Effector CD4-positive, alpha-beta T cell (primary cell): ENCODE measurements around the gene KRTAP5-4.
"Not testable (repeated sequence)": the region's sequence is repeated elsewhere in the genome, so short reads cannot be mapped to it uniquely, and the experiment has no call there.

Source experiments
- DNase-seq: peaks from one replicate; pipeline ENCODE4 v3.0.0-alpha.2; 2020

Gene KRTAP5-4

GRCh38 chr11:1652771-1653540 lies 31.0 kb upstream of the KRTAP5-4 start:
- peak; percentile 75 for DNase-seq

DNA sequence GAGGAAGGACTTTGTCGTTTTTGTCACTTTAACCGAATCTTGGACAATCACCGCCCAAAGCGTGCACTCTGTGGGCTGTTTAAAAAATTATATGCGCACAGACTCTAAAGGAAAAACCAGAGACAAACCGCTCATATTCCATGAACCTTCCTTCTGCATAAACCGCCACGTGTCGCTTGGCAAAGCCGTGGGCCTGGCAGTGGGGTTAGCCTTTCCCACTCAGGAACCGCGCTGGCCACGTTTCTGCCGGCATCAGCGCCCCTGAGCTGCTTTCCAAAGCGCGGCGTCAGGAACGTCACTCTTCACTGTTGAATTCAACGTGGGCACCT lies 30.5 kb upstream of the KRTAP5-4 start:
- no peak for DNase-seq

DNA sequence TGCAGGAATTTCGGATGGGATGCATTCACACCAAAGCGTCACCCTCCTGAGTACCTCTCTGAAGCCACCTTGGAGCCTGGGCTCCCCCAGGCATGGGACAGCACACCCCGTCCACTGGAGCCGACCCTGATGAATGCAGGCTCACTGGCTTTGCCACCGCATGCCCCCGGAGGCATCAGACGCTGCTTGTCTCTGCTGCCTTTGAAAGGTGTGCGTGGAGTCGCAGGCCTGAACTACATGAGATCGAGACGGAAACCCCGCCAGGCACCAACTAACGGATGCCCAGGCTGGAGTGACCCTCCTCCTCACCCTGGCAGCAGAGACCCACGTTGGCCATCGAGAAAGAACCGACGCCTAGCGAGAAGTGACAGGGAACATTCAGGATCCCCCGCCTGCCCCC lies 30.1 kb upstream of the KRTAP5-4 start:
- no peak for DNase-seq

DNA sequence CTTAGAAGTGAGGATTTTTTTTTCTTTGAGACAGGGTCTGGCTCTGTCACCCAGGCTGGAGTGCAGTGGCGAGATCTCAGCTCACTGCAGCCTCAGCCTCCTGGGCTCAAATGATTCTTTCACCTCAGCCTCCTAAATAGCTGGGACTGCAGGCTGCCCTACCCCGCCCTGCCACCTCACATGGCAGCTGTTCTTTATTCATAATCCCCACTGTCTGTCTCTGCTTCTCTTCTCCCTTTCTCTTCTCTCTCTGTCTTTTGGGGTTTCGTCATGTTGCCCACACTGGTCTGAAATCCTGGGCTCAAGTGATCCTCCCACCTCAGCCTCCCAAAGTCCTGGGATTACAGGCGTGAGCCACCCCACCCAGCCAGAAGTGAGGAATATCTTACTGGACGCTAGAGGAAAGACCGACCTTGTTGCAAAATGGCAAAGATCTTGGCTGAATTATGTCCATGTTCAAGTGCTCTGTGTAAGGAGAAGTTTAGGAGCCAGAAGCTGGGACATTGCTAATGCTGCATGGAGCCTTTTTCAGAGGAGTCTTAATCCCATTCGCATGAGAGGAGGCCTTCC lies 29.6 kb upstream of the KRTAP5-4 start:
- DNase-seq: no peak

DNA sequence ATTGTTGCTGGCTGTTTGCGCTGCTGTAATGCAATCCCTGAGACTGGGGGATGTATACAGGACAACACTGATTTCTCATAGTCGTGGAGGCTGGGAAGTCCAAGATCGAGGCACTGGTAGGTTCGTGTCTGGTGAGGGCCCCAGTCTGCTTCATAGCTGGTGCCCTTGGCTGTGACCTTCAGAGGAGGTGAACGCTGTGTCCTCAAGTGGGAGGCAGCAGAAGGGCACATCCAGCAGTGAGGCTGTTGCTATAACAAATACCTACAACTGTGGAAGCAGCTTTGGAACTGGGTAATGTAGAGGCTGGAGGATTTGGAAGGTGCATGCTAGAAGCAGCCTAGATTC lies 29.0 kb upstream of the KRTAP5-4 start:
- no peak for DNase-seq

- DNase-seq: no peak
Measured at GRCh38 chr11:1650034-1650917, 28.3 kb upstream of the KRTAP5-4 start.

GRCh38 chr11:1648653-1649420 lies 26.9 kb upstream of the KRTAP5-4 start:
- no peak for DNase-seq

GRCh38 chr11:1647901-1648652 lies 26.1 kb upstream of the KRTAP5-4 start:
- DNase-seq: no peak

- DNase-seq: not testable (repeated sequence)
Measured at GRCh38 chr11:1646540-1646939, 24.6 kb upstream of the KRTAP5-4 start.

GRCh38 chr11:1645357-1645821 lies 23.5 kb upstream of the KRTAP5-4 start:
- no peak for DNase-seq

DNA sequence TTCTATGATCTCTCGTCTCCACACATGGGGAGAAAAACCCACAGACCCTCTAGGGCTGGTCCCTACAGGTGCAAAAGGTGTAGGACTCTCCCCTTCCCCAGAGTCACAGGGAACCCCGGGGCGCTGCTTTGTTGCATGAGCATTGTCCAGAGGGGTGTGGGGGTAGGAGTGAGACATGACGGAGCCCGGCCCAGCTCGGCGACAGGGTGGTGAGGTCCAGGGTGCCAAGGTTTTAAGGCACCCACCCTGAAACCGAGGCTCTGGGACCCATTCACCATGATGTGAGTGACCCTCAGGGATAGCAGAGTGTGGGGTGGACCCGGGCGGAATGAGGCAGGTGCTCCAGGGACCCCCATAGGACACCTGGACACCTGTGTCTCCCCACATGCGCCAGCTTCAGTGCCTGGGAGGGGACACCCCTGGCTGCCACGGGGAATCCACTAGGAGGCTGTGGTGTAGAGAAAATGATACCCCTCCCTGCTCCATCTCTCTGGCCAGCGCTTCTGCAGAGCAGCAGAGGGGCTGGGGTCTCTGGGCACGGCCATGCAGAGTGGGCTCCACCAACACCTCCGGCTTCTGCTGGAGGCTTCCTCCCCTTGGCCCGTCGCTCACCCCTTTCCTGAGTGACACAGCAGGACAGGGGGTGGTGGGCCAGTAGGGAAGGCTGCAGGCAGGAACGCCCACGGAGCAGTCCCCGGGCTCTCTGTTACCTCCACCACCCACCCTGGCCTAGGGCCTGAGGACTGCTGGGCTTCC lies 22.8 kb upstream of the KRTAP5-4 start:
- no peak for DNase-seq

- DNase-seq: no peak
Measured at GRCh38 chr11:1643146-1643690, 21.3 kb upstream of the KRTAP5-4 start.

GRCh38 chr11:1642288-1643145 lies 20.6 kb upstream of the KRTAP5-4 start:
- no peak for DNase-seq

- no peak for DNase-seq
Measured at GRCh38 chr11:1641096-1641495, 19.2 kb upstream of the KRTAP5-4 start.

GRCh38 chr11:1640076-1640946 lies 18.4 kb upstream of the KRTAP5-4 start:
- peak; percentile 14 for DNase-seq

DNA sequence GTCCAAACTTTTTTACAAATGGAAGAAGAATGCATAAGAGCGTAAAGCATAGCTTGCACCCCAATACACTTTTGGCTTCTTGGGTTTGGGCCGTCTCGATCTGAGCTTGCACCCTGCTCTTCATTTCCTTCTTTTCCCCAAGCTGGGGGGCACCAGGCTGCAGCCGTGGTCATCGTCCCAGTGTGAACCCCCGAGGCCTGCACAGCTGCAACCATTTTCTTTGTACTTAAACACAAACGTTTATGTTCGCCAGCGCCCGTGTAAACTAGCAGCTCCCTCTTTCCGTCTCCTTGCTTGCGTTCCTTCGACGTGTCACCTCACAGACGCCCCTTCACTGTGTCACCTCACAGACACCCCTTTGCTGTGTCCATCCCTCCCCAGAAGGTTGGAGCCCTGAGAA lies 17.7 kb upstream of the KRTAP5-4 start:
- no peak for DNase-seq

GRCh38 chr11:1639102-1639620 lies 17.2 kb upstream of the KRTAP5-4 start:
- DNase-seq: no peak

DNA sequence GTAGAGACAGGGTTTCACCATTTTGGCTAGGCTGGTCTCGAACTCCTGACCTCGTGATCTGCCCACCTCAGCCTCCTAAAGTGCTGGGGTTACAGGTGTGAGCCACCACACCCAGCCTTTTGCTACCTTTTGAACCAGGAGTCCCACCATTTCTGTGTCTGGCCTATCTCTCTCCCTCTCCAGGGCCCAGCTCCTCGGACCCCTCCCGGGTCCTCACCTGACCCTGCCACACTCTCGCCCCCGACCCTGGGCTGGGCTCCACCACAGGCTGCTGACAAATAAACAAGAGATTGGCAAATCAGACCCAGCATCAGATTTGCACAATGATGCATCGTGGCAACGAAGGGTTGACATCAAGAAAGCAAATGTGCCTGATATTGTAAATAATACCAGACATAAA lies 16.4 kb upstream of the KRTAP5-4 start:
- DNase-seq: no peak

DNA sequence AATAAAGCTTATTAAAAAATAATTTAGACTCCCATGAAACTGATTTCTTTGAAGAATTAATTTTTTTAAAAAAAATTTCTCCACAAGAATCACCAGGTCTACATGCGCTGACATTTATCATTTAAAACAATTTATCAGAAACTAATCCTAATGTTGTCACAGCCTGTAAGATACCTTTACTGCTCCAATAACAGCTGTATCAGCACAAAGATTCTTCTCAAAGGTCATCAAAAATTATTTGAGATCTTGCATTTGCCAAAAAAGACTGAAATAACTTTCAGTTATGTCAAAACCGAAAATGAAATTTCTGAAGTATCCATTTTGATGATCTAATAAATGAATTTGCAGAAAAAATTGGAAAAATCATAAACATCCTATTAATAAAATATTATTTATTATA lies 15.7 kb upstream of the KRTAP5-4 start:
- DNase-seq: no peak
